PC-3 (cell line): ENCODE results near the gene TNNT2.

Experiments used
- CTCF ChIP-seq: fragments of 300-600 bp; sonication (generic); conservative IDR thresholded peaks from 2 replicates; pipeline ENCODE4 v1.5.1; 2017; ENCODE audit warnings: antibody characterized with exemption, low read depth, mild to moderate bottlenecking, low read length
- EZH2 ChIP-seq: fragments of 300-600 bp; sonication (generic); IDR thresholded peaks from one replicate; pipeline ENCODE4 v1.6.1; 2017; ENCODE audit warnings: antibody characterized with exemption, mild to moderate bottlenecking, low read length; ENCODE audit not compliant: unreplicated experiment
- EZH2phosphoT487 ChIP-seq: fragments of 300-600 bp; sonication (generic); IDR thresholded peaks from 2 replicates; pipeline ENCODE4 v1.6.1; 2018; ENCODE audit warnings: mild to moderate bottlenecking, antibody characterized with exemption, low read length, borderline replicate concordance

- TF ChIP-seq CTCF (no peak; the same call in 1 of the 2 replicates), EZH2 (no peak), EZH2phosphoT487 (no peak)
These were observed 23.2 kb downstream of the TNNT2 start for GRCh38 chr1:201354151-201354900.
